A673 (cell line): Measurements from ENCODE around the gene TTC7B.

Experiments used
- EZH2 ChIP-seq: fragments of 200-600 bp; sonication (generic); IDR thresholded peaks from 2 replicates; pipeline ENCODE4 v1.6.1; 2017; ENCODE audit warnings: borderline replicate concordance, low read depth, mild to moderate bottlenecking, mixed read lengths, antibody characterized with exemption, low read length; ENCODE audit not compliant: poor library complexity, severe bottlenecking
- TF ChIP-seq, protein P1 (sequence below): fragments of 300-800, 200-600 bp; sonication (generic); conservative IDR thresholded peaks from 2 replicates; pipeline ENCODE4 v1.5.1; 2017; ENCODE audit warnings: low read depth, mild to moderate bottlenecking, antibody characterized with exemption, low read length, moderate library complexity, mixed read lengths

- no peak for TF ChIP-seq EZH2
- TF ChIP-seq, protein P1, sequence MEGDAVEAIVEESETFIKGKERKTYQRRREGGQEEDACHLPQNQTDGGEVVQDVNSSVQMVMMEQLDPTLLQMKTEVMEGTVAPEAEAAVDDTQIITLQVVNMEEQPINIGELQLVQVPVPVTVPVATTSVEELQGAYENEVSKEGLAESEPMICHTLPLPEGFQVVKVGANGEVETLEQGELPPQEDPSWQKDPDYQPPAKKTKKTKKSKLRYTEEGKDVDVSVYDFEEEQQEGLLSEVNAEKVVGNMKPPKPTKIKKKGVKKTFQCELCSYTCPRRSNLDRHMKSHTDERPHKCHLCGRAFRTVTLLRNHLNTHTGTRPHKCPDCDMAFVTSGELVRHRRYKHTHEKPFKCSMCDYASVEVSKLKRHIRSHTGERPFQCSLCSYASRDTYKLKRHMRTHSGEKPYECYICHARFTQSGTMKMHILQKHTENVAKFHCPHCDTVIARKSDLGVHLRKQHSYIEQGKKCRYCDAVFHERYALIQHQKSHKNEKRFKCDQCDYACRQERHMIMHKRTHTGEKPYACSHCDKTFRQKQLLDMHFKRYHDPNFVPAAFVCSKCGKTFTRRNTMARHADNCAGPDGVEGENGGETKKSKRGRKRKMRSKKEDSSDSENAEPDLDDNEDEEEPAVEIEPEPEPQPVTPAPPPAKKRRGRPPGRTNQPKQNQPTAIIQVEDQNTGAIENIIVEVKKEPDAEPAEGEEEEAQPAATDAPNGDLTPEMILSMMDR: no peak
Measured at GRCh38 chr14:90757452-90757851, 58.8 kb downstream of the TTC7B start.
